ENCODE data around the gene DUSP10. TPM values are rescaled to one million over a fixed set of nuclear protein-coding genes. Genes with fewer than 3 reads are reported as not detected.

The DUSP10 gene
- total RNA-seq, 1 experiment from 2014 or later = 1.6 TPM

DNA sequence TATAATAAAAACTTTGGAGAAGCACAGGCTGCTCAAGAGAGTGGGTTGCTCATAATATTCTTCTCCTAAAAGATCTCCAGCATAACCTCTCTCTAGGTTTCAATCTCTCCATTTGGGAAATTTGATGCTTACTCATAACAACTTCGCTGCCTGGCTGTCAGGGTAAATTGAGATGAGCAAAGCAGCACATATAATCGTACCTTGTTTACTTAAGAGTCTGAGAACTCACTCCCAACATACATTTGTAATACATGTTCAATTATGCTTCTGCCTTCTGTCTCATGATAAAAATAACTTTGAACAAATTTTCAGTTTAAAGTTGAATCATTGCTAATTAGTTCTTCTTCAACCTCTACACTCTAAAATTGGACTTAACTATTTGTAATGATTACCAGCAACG lies 68.9 kb downstream of the DUSP10 start:
- POLR2A ChIA-PET = no interaction called here
- Mint-ChIP-seq H3K4me1 (0 out of 2 replicates have a peak, but pooled peaks cover 3% of the 10 kb centered on the region), H3K9me3 (no peaks in the 10 kb centered on the region), H3K36me3 (no peaks in the 10 kb centered on the region), H3K27me3 (ENCODE audit: low read depth) (no peaks in the 10 kb centered on the region), H3K4me3 (no peak overlapping the region), H3K27ac (no peak overlapping the region)
- no peak for ATAC-seq
- TF ChIP-seq, protein P1, sequence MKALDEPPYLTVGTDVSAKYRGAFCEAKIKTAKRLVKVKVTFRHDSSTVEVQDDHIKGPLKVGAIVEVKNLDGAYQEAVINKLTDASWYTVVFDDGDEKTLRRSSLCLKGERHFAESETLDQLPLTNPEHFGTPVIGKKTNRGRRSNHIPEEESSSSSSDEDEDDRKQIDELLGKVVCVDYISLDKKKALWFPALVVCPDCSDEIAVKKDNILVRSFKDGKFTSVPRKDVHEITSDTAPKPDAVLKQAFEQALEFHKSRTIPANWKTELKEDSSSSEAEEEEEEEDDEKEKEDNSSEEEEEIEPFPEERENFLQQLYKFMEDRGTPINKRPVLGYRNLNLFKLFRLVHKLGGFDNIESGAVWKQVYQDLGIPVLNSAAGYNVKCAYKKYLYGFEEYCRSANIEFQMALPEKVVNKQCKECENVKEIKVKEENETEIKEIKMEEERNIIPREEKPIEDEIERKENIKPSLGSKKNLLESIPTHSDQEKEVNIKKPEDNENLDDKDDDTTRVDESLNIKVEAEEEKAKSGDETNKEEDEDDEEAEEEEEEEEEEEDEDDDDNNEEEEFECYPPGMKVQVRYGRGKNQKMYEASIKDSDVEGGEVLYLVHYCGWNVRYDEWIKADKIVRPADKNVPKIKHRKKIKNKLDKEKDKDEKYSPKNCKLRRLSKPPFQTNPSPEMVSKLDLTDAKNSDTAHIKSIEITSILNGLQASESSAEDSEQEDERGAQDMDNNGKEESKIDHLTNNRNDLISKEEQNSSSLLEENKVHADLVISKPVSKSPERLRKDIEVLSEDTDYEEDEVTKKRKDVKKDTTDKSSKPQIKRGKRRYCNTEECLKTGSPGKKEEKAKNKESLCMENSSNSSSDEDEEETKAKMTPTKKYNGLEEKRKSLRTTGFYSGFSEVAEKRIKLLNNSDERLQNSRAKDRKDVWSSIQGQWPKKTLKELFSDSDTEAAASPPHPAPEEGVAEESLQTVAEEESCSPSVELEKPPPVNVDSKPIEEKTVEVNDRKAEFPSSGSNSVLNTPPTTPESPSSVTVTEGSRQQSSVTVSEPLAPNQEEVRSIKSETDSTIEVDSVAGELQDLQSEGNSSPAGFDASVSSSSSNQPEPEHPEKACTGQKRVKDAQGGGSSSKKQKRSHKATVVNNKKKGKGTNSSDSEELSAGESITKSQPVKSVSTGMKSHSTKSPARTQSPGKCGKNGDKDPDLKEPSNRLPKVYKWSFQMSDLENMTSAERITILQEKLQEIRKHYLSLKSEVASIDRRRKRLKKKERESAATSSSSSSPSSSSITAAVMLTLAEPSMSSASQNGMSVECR (CRISPR knock-in tag; IDR thresholded peaks at IDR 0.05; ENCODE audit: borderline replicate concordance) = no peak
- no peak for TF ChIP-seq KAT7 (CRISPR knock-in tag; IDR thresholded peaks at IDR 0.05; ENCODE audit: borderline replicate concordance)
- no peak for TF ChIP-seq TEAD4 (CRISPR knock-in tag; IDR thresholded peaks at IDR 0.05)
- TF ChIP-seq ELF4 (CRISPR knock-in tag; IDR thresholded peaks at IDR 0.05; ENCODE audit: low read depth) = no peak
- TF ChIP-seq, protein P2, sequence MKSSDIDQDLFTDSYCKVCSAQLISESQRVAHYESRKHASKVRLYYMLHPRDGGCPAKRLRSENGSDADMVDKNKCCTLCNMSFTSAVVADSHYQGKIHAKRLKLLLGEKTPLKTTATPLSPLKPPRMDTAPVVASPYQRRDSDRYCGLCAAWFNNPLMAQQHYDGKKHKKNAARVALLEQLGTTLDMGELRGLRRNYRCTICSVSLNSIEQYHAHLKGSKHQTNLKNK (CRISPR knock-in tag; IDR thresholded peaks at IDR 0.05) = no peak
- TF ChIP-seq, protein P3, sequence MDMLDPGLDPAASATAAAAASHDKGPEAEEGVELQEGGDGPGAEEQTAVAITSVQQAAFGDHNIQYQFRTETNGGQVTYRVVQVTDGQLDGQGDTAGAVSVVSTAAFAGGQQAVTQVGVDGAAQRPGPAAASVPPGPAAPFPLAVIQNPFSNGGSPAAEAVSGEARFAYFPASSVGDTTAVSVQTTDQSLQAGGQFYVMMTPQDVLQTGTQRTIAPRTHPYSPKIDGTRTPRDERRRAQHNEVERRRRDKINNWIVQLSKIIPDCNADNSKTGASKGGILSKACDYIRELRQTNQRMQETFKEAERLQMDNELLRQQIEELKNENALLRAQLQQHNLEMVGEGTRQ (CRISPR knock-in tag; IDR thresholded peaks at IDR 0.05) = no peak
- CTCF ChIA-PET = no interaction called here
- DNase-seq (ENCODE audit: low spot score) = no peak

DNA sequence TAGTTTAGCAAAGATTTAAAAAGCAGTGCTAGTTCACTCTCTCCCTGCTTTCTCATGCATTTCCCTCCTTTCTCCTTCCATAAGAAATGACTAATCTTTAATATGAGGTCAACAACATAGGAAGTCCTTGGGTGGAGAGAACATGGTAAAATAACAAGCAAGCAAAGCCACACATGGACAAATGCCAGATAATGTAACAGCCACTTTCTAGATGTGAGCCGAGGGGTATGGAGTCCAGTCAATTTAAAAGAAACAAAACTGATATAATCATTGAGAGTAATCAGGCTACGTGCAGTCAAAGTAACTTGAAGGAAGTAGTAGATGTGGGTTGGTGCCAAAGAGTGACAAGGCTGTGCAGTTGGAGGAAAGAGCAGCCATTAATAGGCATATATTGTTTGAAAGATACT lies 69.6 kb downstream of the DUSP10 start:
- ATAC-seq (no peak), DNase-seq (ENCODE audit: low spot score) (no peak)
- Mint-ChIP-seq H3K4me3 (no peak overlapping the region), H3K9me3 (no peaks in the 10 kb centered on the region), H3K36me3 (no peaks in the 10 kb centered on the region), H3K27me3 (ENCODE audit: low read depth) (no peaks in the 10 kb centered on the region), H3K27ac (no peak overlapping the region), H3K4me1 (peaks cover 8% of the 10 kb centered on the region; the same call in 1 of the 2 replicates)
- ChIA-PET CTCF (no interaction called here), POLR2A (no interaction called here)
- TF ChIP-seq, protein P4, sequence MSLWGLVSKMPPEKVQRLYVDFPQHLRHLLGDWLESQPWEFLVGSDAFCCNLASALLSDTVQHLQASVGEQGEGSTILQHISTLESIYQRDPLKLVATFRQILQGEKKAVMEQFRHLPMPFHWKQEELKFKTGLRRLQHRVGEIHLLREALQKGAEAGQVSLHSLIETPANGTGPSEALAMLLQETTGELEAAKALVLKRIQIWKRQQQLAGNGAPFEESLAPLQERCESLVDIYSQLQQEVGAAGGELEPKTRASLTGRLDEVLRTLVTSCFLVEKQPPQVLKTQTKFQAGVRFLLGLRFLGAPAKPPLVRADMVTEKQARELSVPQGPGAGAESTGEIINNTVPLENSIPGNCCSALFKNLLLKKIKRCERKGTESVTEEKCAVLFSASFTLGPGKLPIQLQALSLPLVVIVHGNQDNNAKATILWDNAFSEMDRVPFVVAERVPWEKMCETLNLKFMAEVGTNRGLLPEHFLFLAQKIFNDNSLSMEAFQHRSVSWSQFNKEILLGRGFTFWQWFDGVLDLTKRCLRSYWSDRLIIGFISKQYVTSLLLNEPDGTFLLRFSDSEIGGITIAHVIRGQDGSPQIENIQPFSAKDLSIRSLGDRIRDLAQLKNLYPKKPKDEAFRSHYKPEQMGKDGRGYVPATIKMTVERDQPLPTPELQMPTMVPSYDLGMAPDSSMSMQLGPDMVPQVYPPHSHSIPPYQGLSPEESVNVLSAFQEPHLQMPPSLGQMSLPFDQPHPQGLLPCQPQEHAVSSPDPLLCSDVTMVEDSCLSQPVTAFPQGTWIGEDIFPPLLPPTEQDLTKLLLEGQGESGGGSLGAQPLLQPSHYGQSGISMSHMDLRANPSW (CRISPR knock-in tag; conservative IDR thresholded peaks at IDR 0.05; ENCODE audit: low read depth) = no peak
- TF ChIP-seq, protein P5, sequence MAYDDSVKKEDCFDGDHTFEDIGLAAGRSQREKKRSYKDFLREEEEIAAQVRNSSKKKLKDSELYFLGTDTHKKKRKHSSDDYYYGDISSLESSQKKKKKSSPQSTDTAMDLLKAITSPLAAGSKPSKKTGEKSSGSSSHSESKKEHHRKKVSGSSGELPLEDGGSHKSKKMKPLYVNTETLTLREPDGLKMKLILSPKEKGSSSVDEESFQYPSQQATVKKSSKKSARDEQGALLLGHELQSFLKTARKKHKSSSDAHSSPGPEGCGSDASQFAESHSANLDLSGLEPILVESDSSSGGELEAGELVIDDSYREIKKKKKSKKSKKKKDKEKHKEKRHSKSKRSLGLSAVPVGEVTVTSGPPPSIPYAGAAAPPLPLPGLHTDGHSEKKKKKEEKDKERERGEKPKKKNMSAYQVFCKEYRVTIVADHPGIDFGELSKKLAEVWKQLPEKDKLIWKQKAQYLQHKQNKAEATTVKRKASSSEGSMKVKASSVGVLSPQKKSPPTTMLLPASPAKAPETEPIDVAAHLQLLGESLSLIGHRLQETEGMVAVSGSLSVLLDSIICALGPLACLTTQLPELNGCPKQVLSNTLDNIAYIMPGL (CRISPR knock-in tag; IDR thresholded peaks at IDR 0.05) = no peak
- TF ChIP-seq, protein P6, sequence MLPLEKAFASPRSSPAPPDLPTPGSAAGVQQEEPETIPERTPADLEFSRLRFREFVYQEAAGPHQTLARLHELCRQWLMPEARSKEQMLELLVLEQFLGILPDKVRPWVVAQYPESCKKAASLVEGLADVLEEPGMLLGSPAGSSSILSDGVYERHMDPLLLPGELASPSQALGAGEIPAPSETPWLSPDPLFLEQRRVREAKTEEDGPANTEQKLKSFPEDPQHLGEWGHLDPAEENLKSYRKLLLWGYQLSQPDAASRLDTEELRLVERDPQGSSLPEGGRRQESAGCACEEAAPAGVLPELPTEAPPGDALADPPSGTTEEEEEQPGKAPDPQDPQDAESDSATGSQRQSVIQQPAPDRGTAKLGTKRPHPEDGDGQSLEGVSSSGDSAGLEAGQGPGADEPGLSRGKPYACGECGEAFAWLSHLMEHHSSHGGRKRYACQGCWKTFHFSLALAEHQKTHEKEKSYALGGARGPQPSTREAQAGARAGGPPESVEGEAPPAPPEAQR (CRISPR knock-in tag; IDR thresholded peaks at IDR 0.05) = no peak
- TF ChIP-seq, protein P3 (CRISPR knock-in tag; IDR thresholded peaks at IDR 0.05) = no peak
- no peak for TF ChIP-seq JUN (CRISPR knock-in tag; IDR thresholded peaks at IDR 0.05)
- no peak for TF ChIP-seq ZBTB21 (CRISPR knock-in tag; IDR thresholded peaks at IDR 0.05; ENCODE audit: borderline replicate concordance)
- TF ChIP-seq EMX1 (CRISPR knock-in tag; IDR thresholded peaks at IDR 0.05) = no peak
- TF ChIP-seq SOX15 (CRISPR knock-in tag; IDR thresholded peaks at IDR 0.05) = no peak
- TF ChIP-seq, protein P7, sequence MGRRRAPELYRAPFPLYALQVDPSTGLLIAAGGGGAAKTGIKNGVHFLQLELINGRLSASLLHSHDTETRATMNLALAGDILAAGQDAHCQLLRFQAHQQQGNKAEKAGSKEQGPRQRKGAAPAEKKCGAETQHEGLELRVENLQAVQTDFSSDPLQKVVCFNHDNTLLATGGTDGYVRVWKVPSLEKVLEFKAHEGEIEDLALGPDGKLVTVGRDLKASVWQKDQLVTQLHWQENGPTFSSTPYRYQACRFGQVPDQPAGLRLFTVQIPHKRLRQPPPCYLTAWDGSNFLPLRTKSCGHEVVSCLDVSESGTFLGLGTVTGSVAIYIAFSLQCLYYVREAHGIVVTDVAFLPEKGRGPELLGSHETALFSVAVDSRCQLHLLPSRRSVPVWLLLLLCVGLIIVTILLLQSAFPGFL (CRISPR knock-in tag; IDR thresholded peaks at IDR 0.05; ENCODE audit: borderline replicate concordance) = no peak
- no peak for TF ChIP-seq ZNF317 (CRISPR knock-in tag; IDR thresholded peaks at IDR 0.05; ENCODE audit: borderline replicate concordance, low read depth)
- no peak for TF ChIP-seq RELA (CRISPR knock-in tag; IDR thresholded peaks at IDR 0.05; ENCODE audit: borderline replicate concordance)
- TF ChIP-seq SMAD4 (CRISPR knock-in tag; IDR thresholded peaks at IDR 0.05) = no peak
- TF ChIP-seq, protein P8, sequence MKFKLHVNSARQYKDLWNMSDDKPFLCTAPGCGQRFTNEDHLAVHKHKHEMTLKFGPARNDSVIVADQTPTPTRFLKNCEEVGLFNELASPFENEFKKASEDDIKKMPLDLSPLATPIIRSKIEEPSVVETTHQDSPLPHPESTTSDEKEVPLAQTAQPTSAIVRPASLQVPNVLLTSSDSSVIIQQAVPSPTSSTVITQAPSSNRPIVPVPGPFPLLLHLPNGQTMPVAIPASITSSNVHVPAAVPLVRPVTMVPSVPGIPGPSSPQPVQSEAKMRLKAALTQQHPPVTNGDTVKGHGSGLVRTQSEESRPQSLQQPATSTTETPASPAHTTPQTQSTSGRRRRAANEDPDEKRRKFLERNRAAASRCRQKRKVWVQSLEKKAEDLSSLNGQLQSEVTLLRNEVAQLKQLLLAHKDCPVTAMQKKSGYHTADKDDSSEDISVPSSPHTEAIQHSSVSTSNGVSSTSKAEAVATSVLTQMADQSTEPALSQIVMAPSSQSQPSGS (CRISPR knock-in tag; IDR thresholded peaks at IDR 0.05; ENCODE audit: borderline replicate concordance, low read depth) = no peak
- TF ChIP-seq MXD4 (CRISPR knock-in tag; IDR thresholded peaks at IDR 0.05; ENCODE audit: borderline replicate concordance) = no peak
